NCI-H748 (cell line): ENCODE measurements around the gene FFAR3.
"Not testable (repeated sequence)": the region's sequence is repeated elsewhere in the genome, so short reads cannot be mapped to it uniquely, and the experiment has no call there.

Experiments
- DNase-seq: peaks from one replicate; lab custom pipeline; 2025; ENCODE audit not compliant: unreplicated experiment; lab: John Stamatoyannopoulos, UW

The FFAR3 gene

GRCh38 chr19:35399948-35400772 is 41.9 kb downstream of the FFAR3 start:
- DNase-seq: no peak

GRCh38 chr19:35400773-35401100 is 42.5 kb downstream of the FFAR3 start:
- no peak for DNase-seq

- not testable (repeated sequence) for DNase-seq
Measured at GRCh38 chr19:35401416-35401815, 43.2 kb downstream of the FFAR3 start.

GRCh38 chr19:35403116-35403760 is 45.0 kb downstream of the FFAR3 start:
- no peak for DNase-seq

- no peak for DNase-seq
Measured at GRCh38 chr19:35404879-35405622, 46.8 kb downstream of the FFAR3 start.

- DNase-seq: no peak
Measured at GRCh38 chr19:35407619-35408018, 49.4 kb downstream of the FFAR3 start.

GRCh38 chr19:35408284-35409171 is 50.3 kb downstream of the FFAR3 start:
- no peak for DNase-seq

- DNase-seq: no peak
Measured at GRCh38 chr19:35409191-35409590, 50.9 kb downstream of the FFAR3 start.
